ENCODE data around the gene DNAH6. TPM values are rescaled to one million over a fixed set of nuclear protein-coding genes. Genes with fewer than 3 reads are reported as not detected.
"Not testable (repeated sequence)": the region's sequence is repeated elsewhere in the genome, so short reads cannot be mapped to it uniquely, and the experiment has no call there.

The DNAH6 gene
- total RNA-seq, 3 donors from 2014 or later: 2.3 to 4.1 (median 3.0) TPM

GRCh38 chr2:84866122-84866521, 349.8 kb downstream of the DNAH6 start:
- H3K27me3 ChIP-seq: peaks cover 0 to 2% of the 10 kb centered on the region in 2 donors
- H3K4me1 ChIP-seq: peaks cover 0 to 5% of the 10 kb centered on the region in 2 donors
- H3K27ac ChIP-seq: no peak overlapping the region
- no peaks in the 10 kb centered on the region for H3K9me3 ChIP-seq
- no peak for DNase-seq (ENCODE audit: low spot score in 2 of 2)
- TF ChIP-seq POLR2AphosphoS5 (IDR thresholded peaks at IDR 0.05): no peak
- TF ChIP-seq CTCF (IDR thresholded peaks at IDR 0.05): no peak
- TF ChIP-seq POLR2A (IDR thresholded peaks at IDR 0.05): no peak
- no peak overlapping the region for H3K4me3 ChIP-seq
- H3K36me3 ChIP-seq: no peaks in the 10 kb centered on the region
- intact Hi-C loops (cut with DNase I; ENCODE audit: low total_unique reads): no loop called here

- H3K4me3 ChIP-seq; H3K27me3 ChIP-seq; DNase-seq (ENCODE audit: low spot score in 2 of 2); H3K4me1 ChIP-seq; H3K27ac ChIP-seq; intact Hi-C loops (cut with DNase I; ENCODE audit: low total_unique reads); H3K9me3 ChIP-seq; H3K36me3 ChIP-seq: not testable (repeated sequence)
Measured at GRCh38 chr2:84868327-84868726, 352.0 kb downstream of the DNAH6 start.

Other genes with a start within 250 kb of the DNAH6 start
- gene SUCLG1, start 57.2 kb upstream of the DNAH6 start, total RNA-seq: 100 to 1,000 TPM; 108 to 112 (median 110) TPM